BLaER1 treated with 17β-estradiol and CSF1 and Interleukin-3, amounts not matched to agents 10 nM and 100 nM (cell line): Measurements from ENCODE around the gene SEMA4D.

Experiments used
- H3K27ac ChIP-seq, 11 experiments: shearing (Covaris generic); formaldehyde crosslinking; 2 replicates each; pipeline ENCODE4 v1.8.1; 2022
- H3K27me3 ChIP-seq, 11 experiments: shearing (Covaris generic); formaldehyde crosslinking; 2 replicates each; pipeline ENCODE4 v1.8.1; 2022
- H3K36me3 ChIP-seq, 11 experiments: shearing (Covaris generic); formaldehyde crosslinking; 2 replicates each; pipeline ENCODE4 v1.8.1; 2022
- H3K4me1 ChIP-seq, 10 experiments: shearing (Covaris generic); formaldehyde crosslinking; 2 replicates each; pipeline ENCODE4 v1.8.1; 2022
- H3K4me2 ChIP-seq, 11 experiments: shearing (Covaris generic); formaldehyde crosslinking; 2 replicates each; pipeline ENCODE4 v1.8.1; 2022
- H3K4me3 ChIP-seq, 10 experiments: shearing (Covaris generic); formaldehyde crosslinking; 2 replicates each; pipeline ENCODE4 v1.8.1; 2022
- H3K9ac ChIP-seq, 11 experiments: shearing (Covaris generic); formaldehyde crosslinking; 2 replicates each; pipeline ENCODE4 v1.8.1; 2022
- H3K9me3 ChIP-seq, 11 experiments: shearing (Covaris generic); formaldehyde crosslinking; replicated peaks in 1 of 11; 2 replicates each; pipeline ENCODE4 v1.8.1; 2022
- H4K20me1 ChIP-seq, 11 experiments: shearing (Covaris generic); formaldehyde crosslinking; 2 replicates each; pipeline ENCODE4 v1.8.1; 2022
- Cebpa-rat ChIP-seq, 11 experiments: shearing (Covaris generic); IDR thresholded peaks; 2 replicates each; pipeline ENCODE4 v1.8.1; 2022

SEMA4D gene

GRCh38 chr9:89431930-89432725, 65.8 kb downstream of the SEMA4D start:
- TF ChIP-seq Cebpa-rat (IDR thresholded peaks at IDR 0.05) = no peak
- H3K27ac ChIP-seq = no peak overlapping the region
- peaks cover 46 to 96% (median 82%) of the 10 kb centered on the region in 10 experiments for H3K4me1 ChIP-seq
- no peaks in the 10 kb centered on the region for H3K27me3 ChIP-seq
- no peaks in the 10 kb centered on the region for H3K9me3 ChIP-seq
- H3K4me3 ChIP-seq = no peak overlapping the region
- peak overlapping the region; percentile 13 to 54 (median 46); a peak in 20 of 22 replicates for H3K4me2 ChIP-seq
- H3K36me3 ChIP-seq = peaks cover 0 to 8% (median 0%) of the 10 kb centered on the region in 11 experiments; a peak in 4 of 22 replicates
- H4K20me1 ChIP-seq = peaks cover 16 to 99% (median 59%) of the 10 kb centered on the region in 11 experiments; a peak in 18 of 22 replicates
- no peak overlapping the region for H3K9ac ChIP-seq

- Histone ChIP-seq H3K4me2 (no peak overlapping the region), H3K4me1 (peaks cover 46 to 96% (median 82%) of the 10 kb centered on the region in 10 experiments), H3K9me3 (no peaks in the 10 kb centered on the region), H4K20me1 (peaks cover 8 to 99% (median 48%) of the 10 kb centered on the region in 11 experiments; a peak in 16 of 22 replicates), H3K27ac (no peak overlapping the region), H3K27me3 (no peaks in the 10 kb centered on the region), H3K36me3 (peaks cover 0 to 8% (median 0%) of the 10 kb centered on the region in 11 experiments; a peak in 4 of 22 replicates), H3K4me3 (no peak overlapping the region), H3K9ac (no peak overlapping the region)
- TF ChIP-seq Cebpa-rat (IDR thresholded peaks at IDR 0.05) = no peak
Observed at GRCh38 chr9:89430995-89431394, 66.9 kb downstream of the SEMA4D start.

- peaks cover 45 to 97% (median 87%) of the 10 kb centered on the region in 10 experiments for H3K4me1 ChIP-seq
- H4K20me1 ChIP-seq = peaks cover 8 to 100% (median 36%) of the 10 kb centered on the region in 11 experiments; a peak in 16 of 22 replicates
- peak overlapping the region in 7 of 11 experiments; percentile 15 to 77 (median 41); a peak in 13 of 22 replicates for H3K27ac ChIP-seq
- H3K27me3 ChIP-seq = no peaks in the 10 kb centered on the region
- H3K9me3 ChIP-seq = 0 out of 22 replicates have a peak, but pooled peaks cover 0 to 5% (median 0%) of the 10 kb centered on the region in 11 experiments
- no peak overlapping the region for H3K4me3 ChIP-seq
- H3K36me3 ChIP-seq = peaks cover 0 to 8% (median 0%) of the 10 kb centered on the region in 11 experiments; a peak in 4 of 22 replicates
- peak overlapping the region in 4 of 11 experiments; percentile 7 to 49 (median 25); a peak in 5 of 22 replicates for H3K9ac ChIP-seq
- TF ChIP-seq Cebpa-rat (IDR thresholded peaks at IDR 0.05) = no peak
- H3K4me2 ChIP-seq = peak overlapping the region; percentile 20 to 91 (median 81); a peak in 20 of 22 replicates
Observed at GRCh38 chr9:89428901-89429890, 68.7 kb downstream of the SEMA4D start.

GRCh38 chr9:89428222-89428761, 69.6 kb downstream of the SEMA4D start:
- H3K4me3 ChIP-seq = no peak overlapping the region
- no peak for TF ChIP-seq Cebpa-rat (IDR thresholded peaks at IDR 0.05)
- 0 out of 22 replicates have a peak, but pooled peaks cover 0 to 6% (median 0%) of the 10 kb centered on the region in 11 experiments for H3K9me3 ChIP-seq
- H3K9ac ChIP-seq = peak overlapping the region in 2 of 11 experiments; percentile 7 to 20; a peak in 2 of 22 replicates
- H3K27ac ChIP-seq = peak overlapping the region in 7 of 11 experiments; percentile 15 to 77 (median 41); a peak in 12 of 22 replicates
- H3K4me1 ChIP-seq = peaks cover 45 to 91% (median 79%) of the 10 kb centered on the region in 10 experiments
- peaks cover 0 to 8% (median 0%) of the 10 kb centered on the region in 11 experiments; a peak in 3 of 22 replicates for H3K36me3 ChIP-seq
- H3K4me2 ChIP-seq = peak overlapping the region in 10 of 11 experiments; percentile 18 to 91 (median 82); a peak in 19 of 22 replicates
- no peaks in the 10 kb centered on the region for H3K27me3 ChIP-seq
- H4K20me1 ChIP-seq = peaks cover 0 to 100% (median 28%) of the 10 kb centered on the region in 11 experiments; a peak in 16 of 22 replicates

GRCh38 chr9:89427621-89428221, 70.2 kb downstream of the SEMA4D start:
- Histone ChIP-seq H4K20me1 (peaks cover 0 to 97% (median 28%) of the 10 kb centered on the region in 11 experiments; a peak in 15 of 22 replicates), H3K9ac (no peak overlapping the region; a peak in 2 of 22 replicates), H3K27me3 (no peaks in the 10 kb centered on the region), H3K36me3 (peaks cover 0 to 8% (median 0%) of the 10 kb centered on the region in 11 experiments; a peak in 1 of 22 replicates), H3K4me2 (peak overlapping the region in 10 of 11 experiments; percentile 18 to 91 (median 82); a peak in 19 of 22 replicates), H3K9me3 (0 out of 22 replicates have a peak, but pooled peaks cover 0 to 6% (median 0%) of the 10 kb centered on the region in 11 experiments), H3K27ac (peak overlapping the region in 5 of 11 experiments; percentile 15 to 77 (median 41); a peak in 2 of 22 replicates), H3K4me1 (peaks cover 47 to 85% (median 73%) of the 10 kb centered on the region in 10 experiments), H3K4me3 (no peak overlapping the region)
- TF ChIP-seq Cebpa-rat (IDR thresholded peaks at IDR 0.05) = no peak

GRCh38 chr9:89426384-89426961, 71.4 kb downstream of the SEMA4D start:
- Histone ChIP-seq H4K20me1 (peaks cover 0 to 96% (median 28%) of the 10 kb centered on the region in 11 experiments; a peak in 15 of 22 replicates), H3K9me3 (0 out of 22 replicates have a peak, but pooled peaks cover 0 to 6% (median 0%) of the 10 kb centered on the region in 11 experiments), H3K27ac (peak overlapping the region in 8 of 11 experiments; percentile 45 to 77 (median 62); a peak in 16 of 22 replicates), H3K36me3 (peaks cover 0 to 13% (median 0%) of the 10 kb centered on the region in 11 experiments; a peak in 3 of 22 replicates), H3K4me1 (peaks cover 53 to 75% (median 71%) of the 10 kb centered on the region in 10 experiments), H3K4me2 (peak overlapping the region; percentile 53 to 91 (median 81)), H3K9ac (peak overlapping the region in 8 of 11 experiments; percentile 9 to 71 (median 52); a peak in 15 of 22 replicates), H3K27me3 (no peaks in the 10 kb centered on the region), H3K4me3 (peak overlapping the region in 1 of 10 experiments; percentile 22; a peak in 2 of 20 replicates)
- no peak for TF ChIP-seq Cebpa-rat (IDR thresholded peaks at IDR 0.05)

- H3K9ac ChIP-seq = peak overlapping the region in 8 of 11 experiments; percentile 9 to 71 (median 52); a peak in 15 of 22 replicates
- 0 out of 22 replicates have a peak, but pooled peaks cover 0 to 6% (median 0%) of the 10 kb centered on the region in 11 experiments for H3K9me3 ChIP-seq
- H3K4me2 ChIP-seq = peak overlapping the region; percentile 53 to 91 (median 81)
- no peak for TF ChIP-seq Cebpa-rat (IDR thresholded peaks at IDR 0.05)
- no peaks in the 10 kb centered on the region for H3K27me3 ChIP-seq
- peaks cover 0 to 96% (median 32%) of the 10 kb centered on the region in 11 experiments; a peak in 15 of 22 replicates for H4K20me1 ChIP-seq
- H3K36me3 ChIP-seq = peaks cover 0 to 13% (median 0%) of the 10 kb centered on the region in 11 experiments; a peak in 3 of 22 replicates
- H3K4me1 ChIP-seq = peaks cover 53 to 81% (median 73%) of the 10 kb centered on the region in 10 experiments
- peak overlapping the region in 8 of 11 experiments; percentile 45 to 77 (median 62); a peak in 16 of 22 replicates for H3K27ac ChIP-seq
- peak overlapping the region in 1 of 10 experiments; percentile 22; a peak in 2 of 20 replicates for H3K4me3 ChIP-seq
Observed at GRCh38 chr9:89425921-89426383, 72.0 kb downstream of the SEMA4D start.
